NCI-H774 (cell line): ENCODE results near the gene SLC9A1.

Experiments
- DNase-seq: peaks from one replicate; lab custom pipeline; 2025; lab: John Stamatoyannopoulos, UW

Gene SLC9A1

DNA sequence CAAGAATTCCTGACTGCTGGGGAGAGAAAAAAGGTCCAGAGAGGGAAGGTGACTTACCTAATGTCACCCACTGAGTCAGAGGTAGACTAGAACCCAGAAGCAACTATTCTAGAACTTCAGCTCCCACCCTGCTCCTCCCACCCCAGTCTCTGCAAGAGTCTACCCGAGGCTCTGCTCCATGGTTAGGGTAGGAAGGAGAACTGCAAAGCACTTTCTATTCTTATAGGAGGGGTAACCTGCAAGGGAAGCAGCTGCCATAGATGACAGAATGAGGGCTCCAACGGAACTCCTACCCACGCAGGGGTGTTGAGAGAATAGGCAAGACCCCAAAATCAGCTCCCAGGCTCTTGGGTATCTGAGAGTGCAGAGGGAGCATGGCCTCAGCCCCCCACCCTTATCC, 4.3 kb downstream of the SLC9A1 start:
- no peak for DNase-seq

DNA sequence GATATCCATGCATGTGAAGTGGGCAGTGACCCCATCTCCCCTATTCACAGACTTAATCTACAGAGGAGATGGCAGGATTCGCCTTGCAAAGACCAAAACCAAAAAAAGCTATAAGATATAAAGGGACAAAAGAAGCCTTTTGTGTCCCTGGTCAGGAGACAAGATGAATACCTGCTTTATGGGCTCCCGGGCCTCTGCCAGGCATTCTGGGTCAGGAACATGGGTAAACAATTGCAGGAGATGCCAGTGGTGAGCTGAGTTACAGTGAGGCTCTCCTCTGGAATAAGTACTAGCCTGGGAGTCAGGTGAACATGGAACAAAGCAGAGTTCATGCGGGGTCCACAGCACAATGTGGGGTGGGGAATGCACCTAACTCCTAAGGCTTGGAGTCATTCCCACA, 4.7 kb downstream of the SLC9A1 start:
- no peak for DNase-seq

DNA sequence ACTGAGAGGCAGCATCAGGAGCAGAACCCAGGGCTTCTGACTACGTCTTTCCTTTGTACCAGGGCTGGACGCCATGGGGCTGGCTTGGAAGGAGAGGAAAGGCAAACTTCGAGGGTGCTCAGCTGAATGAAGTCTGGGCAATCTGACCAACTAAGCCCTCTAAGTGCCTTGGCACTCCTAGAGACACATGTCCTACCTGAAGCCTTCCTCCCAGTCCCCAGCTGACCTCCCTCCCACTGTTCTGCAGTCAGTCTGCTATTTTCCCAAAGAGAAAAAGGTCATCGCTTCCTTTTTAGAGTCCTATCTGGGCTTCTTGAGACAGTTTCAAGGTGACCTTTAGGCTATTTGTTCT, 5.2 kb downstream of the SLC9A1 start:
- no peak for DNase-seq

DNA sequence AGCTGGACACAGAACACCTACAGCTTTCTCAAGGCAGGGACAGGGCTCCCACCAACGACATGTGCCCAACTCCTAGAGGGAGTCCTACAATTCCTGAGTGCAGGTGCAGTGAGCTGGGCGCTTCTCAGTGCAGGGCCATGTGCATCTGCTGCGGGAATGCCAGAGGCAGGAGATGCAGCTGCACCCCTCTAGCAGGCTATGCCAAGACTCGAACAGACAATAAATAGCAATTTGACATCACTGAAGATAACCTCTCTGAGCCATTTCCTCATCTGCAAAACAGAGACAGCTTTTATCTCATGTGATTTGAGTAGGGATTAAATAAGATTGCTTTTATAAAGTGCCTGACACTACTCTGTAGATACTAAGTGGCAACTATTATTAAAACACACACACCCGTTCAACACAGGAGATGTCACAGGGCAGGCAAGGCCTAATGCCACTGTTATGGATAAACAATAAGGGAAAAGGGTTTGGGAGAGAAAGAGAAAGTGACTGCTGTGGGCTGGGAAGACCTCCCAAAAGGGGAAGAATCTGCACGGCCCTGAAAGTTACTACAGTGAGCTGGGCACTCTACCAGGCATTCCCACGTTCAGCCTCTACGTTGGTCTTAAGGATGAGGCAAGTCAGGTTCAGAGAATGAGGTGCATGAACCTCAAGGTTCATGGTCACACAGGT, 5.7 kb downstream of the SLC9A1 start:
- no peak for DNase-seq

DNA sequence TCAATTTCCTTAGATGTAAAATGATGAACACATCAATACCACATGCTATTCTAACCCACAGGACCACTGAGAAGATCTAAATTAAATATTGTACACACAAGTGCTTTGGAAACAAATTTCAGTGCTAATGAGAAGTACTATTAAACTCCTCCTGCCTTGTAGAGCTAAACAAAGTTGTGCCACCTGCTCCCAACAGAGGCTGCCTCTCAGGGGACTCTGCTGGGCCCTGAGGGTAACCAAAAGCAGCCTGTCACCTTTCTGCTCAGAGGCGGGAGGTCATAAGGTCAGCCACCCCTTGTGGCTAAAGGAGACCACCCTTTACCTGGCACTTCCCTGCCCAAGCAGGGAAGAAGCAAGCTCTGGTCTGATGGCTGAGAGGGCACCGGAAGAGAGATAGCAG, 6.3 kb downstream of the SLC9A1 start:
- DNase-seq, result no peak

DNA sequence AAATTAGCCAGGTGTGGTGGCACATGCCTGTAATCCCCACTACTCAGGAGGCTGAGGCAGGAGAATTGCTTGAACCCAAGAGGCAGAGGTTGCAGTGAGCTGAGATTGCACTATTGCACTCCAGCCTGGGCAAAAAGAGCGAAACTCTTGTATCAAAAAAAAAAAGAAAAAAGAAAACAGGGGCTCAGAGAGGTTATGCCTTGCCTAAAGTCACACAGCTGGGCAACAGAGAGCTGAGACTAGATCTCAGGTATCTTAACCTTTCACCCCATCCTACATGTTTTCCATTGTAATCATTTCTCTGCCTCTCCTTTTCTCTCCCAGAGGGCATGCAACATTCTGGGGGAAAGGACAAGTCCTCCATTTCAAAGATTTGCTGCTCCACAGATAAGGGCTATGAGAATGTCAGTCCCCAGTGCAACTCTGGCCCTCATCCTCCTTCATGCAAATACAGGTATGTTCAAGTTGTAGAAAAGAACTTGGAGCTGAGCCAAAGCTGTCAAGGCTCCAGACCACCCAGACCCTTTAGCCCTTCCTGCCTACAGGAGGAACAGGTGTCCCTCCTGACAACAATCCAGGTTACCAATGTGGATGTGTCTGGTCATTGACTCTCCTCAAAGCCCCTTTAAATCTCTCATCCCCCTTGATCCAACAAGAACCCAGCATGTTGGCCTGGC, 6.9 kb downstream of the SLC9A1 start:
- no peak for DNase-seq

DNA sequence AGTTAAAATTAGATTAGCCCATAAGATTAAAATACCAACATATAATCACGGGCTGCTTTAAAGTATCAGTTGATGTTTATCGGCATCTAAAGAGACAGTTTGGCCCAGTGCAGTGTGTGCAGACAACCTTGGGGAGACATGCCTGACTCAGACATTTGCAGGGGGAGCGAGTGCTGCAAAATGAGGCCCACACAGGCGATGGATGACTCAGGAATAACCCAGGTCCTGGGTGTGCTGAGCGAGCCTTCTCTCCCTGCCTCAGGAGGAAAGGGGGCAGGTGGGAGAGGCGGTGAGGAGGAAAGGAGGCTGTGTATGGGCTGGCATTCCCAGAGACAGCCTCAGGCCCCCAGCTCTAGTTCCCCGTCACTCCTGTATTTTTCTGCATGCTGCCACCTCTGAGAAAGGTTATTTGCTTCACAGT, 9.0 kb downstream of the SLC9A1 start:
- no peak for DNase-seq

DNA sequence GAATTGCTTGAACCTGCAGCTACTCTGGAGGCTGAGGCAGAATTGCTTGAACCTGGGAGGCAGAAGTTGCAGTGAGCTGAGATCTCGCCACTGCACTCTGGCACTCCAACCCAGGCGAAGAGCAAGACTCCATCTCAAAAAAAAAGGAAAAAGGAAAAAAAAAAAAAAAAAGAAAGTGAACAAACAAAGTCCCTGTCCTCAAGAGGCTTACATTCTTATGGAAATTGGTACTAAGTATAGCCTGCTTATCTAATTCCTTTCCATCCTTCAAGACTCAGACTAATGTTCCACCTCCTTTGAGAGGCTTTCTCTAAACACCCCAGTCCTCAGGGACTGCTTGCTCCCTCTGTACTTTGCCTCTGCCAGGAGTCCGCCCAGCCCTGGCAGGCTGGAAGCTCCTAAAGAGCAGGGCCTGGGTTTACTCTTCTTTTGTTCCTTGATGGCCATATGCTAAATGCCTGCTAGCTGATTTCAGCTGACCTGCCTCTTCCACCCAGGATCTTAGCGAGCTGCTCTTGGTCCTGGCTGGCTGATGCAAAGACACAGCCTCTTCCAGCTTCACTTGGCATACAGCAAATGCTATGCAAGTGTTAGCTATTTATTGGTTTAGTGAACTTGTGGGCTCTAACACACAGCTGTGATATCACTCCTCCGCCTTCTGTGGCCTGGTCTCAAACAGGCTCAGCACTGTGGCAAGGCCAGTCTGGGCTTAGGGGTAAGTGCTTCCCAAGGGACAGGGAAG, 9.8 kb downstream of the SLC9A1 start:
- DNase-seq, result no peak

DNA sequence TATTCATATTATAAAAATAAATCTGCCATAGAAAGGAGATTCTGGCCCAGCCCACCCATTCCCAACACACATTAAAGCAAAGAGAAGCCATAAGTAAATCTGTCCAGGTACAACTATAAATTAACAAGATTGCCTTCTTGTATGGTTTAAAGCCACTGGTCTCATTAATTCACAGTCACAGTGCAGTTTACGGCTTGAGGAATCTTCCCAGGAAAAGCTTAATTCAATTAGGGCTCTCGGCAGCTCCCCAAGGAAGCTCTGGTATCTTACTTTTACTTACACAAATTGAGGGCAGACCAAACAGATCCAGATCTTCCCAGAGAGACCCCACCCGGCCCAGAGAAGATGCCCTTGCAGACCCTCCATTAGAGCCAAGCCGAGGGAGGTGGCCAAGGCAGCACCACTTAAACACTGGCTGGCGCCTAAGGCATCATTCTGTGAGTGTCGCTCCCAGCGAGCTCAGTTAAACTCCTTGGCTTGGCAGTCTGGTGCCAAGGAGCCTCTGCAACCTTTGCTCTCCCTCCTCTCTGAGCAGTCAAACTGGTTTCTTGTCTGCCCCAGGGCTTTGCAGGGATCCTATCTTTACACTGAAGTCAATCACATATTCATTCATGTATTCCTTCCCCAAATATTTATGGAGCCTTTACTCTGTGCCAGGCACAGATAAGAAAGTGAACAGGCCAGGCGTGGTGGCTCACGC, 10.7 kb downstream of the SLC9A1 start:
- DNase-seq, result no peak

DNA sequence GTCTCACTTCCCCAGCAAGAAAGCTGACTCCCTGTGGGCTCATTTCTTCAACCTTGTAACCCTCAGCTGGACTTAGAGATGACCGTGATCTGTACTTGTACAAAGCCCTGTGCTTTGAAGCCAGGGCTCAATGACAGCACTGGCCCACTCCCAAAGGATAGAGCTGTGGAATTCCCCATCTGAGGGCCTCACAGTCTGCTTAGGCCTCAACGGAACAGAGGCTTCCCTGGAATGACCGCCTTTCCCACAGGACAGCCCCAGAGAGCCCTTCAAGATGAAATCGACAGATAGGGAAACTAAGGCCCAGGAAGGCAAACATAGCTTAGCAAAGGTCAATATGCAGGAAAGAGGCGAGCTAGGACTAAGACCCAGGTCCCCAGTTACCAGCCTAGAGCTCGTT, 11.5 kb downstream of the SLC9A1 start:
- no peak for DNase-seq

DNA sequence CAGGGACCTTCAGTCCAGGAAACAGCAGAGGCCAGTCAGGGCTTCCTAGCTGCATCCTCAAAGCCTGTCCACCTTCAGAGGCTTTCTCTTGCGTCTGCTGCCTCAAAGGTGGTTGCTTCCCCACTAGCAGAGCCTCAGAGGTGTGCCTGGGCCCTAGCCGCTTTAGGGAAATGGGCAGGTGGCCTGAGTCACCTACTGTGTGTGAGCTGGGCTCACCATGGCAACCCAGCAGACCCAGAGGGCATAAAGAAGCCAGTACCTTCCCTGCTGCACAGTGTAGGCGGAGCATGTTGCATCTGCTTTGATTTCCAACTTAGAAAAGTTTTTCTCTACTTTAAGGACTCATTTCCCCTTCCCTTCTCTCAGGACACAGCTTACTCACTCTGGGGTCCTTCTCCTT, 12.5 kb downstream of the SLC9A1 start:
- no peak for DNase-seq

DNA sequence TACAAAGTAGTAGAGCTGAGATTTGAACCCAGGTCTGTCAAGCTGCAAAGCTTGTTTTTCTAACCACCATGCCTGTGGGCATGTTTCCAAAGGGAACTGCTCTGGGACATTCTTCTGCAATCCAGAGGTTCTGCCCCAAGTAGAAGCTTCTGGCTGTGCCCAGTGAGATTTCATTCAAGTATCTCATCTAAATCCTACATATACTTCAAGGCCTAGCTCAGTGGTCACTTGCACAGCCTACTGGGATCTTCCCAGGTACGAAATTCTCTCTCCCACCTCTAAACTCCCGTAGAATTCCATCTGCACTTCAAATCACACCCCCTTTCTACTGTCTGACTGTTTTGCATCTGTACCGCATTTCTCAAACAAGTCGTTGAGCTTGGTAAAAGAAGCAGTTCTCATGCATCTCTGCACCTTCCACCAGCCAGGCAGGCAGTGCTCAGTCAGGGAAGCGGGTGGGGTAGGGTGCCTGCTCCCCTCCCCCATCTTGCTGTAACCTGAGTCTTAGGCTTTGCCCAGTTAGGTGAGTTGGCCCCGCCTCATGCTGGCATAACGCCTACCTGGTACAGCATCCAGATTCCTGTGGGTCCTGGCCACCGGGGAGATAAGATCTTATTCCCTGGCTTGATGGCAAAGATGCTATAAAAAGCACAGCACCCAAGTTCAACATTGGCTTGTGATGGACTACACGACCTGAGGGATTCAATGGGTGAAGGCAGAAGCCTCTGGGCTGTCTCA, 13.5 kb downstream of the SLC9A1 start:
- DNase-seq, result no peak

DNA sequence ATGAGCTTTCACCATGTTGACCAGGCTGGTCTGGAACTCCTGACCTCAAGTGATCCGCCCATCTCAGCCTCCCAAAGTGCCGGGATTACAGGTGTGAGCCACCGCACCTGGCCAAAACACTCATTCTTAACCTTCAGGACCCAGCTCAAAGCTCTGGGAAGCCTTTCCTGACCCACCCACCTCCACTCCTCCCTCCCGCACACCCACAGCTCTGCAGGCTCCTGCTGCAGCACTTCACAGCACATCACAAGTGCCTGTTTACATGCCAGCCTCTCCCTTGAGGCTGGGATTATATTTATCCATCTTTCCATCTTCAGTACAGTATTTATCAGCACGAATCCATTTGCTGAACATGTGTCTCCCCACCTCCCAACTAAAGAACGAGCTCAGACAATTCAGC, 14.9 kb downstream of the SLC9A1 start:
- DNase-seq, result no peak

DNA sequence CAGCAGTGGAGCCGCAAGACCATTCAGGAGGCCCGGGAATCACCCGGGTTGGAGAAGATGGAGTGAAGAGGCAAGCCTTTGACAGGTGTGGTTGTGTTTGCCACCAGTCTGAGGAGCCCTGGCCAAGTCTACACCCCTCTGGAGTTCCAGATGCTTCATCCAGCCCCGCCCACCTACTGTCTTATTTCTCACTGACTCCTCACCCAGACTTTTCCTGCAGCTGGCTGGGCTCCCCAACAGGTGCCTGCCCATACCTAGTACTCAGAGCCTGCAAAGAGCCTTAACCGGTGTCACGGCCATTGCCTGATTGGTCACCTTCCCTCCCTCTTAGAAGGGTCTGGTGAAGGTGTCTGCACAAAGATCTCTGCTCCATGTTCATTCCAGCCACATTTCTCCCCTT, 16.0 kb downstream of the SLC9A1 start:
- DNase-seq, result no peak

DNA sequence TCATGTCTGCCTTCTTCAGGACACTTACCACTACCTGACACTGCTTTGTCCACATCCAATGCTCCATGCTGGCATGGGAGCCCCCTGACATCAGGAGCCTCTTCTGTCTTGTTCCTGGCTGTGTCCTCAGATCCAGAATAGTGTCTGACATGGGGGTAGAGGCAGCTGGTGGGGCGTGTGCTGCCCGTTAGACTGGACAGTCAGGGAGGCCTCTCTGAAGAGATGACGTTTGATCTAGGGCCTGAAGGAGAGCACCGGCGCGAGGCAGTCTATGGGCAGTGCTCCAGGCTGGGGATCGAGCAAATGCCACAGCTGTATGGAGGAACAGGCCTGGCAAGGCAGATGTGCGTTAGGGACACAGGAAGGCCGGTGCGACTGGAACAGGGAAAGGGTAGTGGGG, 16.6 kb downstream of the SLC9A1 start:
- DNase-seq, result no peak

DNA sequence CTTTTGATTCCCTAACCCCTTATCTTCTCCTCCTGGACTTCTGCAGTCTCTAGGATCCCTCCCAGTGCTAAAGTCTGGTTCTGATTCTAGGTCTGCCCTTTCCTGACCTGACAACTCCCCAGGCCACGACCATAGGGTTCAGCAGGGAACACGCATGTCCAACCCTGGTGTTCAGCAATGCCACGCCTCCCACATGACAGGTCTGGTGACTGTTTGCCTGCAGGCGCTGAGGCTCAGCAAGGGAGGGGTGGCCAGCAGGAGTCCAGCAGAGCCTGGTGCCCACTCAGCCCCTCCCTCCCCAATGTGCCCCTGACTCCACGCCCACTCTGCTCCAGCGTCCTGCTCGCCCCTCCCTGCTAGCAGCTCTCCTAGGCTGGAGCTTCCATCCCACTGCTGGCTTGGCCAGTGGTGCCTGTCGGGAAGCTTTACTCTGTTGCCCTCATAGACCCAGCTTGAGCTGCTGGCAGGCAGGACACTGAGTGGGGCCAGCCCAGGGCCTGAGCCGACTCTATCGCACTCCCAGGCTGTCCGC, 17.3 kb downstream of the SLC9A1 start:
- no peak for DNase-seq

DNA sequence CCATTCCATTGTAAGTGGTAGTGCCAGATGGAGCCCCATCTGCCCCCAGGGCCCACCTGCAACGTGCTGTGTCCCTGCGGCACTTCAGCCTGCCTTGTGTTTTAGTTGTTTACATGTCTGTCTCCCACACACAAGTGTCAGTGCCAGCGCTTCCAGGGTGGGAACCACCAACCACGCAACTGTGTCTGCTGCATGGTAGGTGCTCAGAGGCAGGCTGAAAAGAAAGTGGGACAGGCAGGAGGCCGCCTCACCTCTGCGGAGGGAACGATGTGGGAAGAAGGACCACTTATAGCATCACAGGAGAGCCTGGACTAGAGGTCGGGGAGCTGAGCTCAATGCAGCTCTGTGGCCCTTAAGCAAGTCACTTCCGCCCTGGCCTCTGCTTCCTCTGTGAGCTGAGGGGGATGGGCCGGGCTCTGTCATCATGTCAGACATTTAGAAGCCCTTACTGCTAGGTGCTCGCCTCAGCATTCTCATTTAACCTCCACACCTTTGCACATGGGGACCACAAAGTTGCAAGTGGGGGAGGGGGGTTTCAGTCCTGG, 17.9 kb downstream of the SLC9A1 start:
- DNase-seq, result no peak

DNA sequence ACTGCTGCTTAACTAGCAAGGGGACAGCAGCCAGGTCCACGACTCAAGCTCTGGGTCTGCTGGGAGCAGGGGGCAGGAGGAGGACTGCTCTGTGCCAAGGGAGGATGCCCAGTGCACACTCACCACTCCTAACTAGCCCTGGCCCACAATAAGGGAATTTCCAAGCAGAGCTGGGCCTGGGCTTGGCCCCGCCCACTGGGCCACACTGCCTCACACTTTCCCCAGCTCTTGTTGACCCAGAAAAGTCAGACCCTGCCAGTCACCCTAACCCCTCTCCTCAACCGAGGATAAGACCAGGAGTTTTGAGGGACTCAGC, 18.7 kb downstream of the SLC9A1 start:
- DNase-seq, result no peak

DNA sequence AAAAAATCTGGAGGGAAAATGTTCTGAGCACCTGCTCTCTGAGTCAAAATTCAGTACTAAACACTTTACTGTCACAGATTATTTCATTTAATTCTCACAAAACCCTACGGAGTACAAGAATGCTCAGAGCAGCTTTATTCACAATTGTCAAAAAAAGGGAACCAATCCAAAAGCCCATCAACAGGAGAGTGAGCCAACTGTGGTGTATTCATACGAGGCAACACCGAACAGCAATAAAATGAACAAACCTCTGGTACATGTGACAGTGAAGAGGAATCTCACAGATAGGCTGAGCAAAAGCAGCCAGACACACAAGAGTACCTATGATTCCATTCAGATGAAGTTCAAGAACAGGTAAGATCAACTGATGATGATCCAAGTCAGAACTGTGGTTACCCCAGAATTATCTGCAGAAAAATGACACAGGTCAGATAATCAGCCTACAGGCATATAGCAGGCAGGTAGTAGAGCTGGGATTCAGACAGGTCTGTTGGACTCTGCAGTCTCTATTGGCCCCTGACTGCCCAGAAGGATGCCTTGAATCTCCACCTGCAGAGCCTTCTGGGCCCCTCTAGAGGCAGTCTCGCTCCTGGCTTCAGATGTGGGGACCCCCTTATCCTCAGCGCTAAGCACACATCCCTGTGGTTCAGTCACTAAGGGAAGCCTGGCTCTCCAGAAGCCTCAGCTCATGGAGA, 19.2 kb downstream of the SLC9A1 start:
- no peak for DNase-seq

DNA sequence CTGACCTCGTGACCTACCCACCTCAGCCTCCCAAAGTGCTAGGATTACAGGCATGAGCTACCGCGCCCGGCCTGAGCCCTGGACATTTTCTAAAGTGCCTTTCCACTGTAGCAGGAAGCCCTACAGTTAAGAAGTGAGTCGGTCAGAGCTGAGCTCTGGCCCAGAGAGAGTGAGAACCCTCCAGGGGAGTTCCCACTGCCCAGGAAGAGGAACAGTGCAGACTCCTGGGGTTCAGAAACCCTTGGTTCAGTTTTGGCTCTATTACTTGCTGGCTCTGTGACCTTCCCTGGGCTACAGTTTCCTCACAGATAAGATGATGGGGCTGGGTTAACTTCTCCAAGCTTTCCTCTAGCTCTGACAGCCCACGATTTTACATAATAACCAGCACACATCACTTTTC, 20.9 kb downstream of the SLC9A1 start:
- no peak for DNase-seq

DNA sequence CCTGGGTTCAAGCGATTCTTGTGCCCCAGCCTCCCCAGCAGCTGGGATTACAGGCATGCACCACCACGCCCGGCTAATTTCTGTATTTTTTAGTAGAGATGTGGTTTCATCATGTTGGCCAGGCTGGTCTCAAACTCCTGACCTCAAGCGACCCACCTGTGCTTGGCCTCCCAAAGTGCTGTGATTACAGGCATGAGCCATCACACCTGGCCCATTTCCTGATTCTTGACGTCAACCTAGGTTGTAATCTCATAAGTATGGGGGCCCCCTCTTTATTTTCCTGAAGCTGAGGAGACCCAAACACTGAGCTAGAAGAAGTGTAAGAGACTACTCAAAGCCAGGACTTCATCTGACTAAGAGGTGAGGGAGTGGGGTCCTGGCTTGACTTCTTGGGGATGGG, 21.8 kb downstream of the SLC9A1 start:
- DNase-seq, result no peak
